Neural progenitor cell (in vitro differentiated cells): ENCODE data around the gene MCTP2. TPM values are rescaled to one million over a fixed set of nuclear protein-coding genes. Genes with fewer than 3 reads are reported as not detected.

Experiments used
- DNase-seq: peaks from one replicate; pipeline ENCODE4 v3.0.0-alpha.2; 2016; ENCODE audit warnings: low spot score
- H2AFZ ChIP-seq: fragments of 200-600 bp; sonication (generic); replicated peaks from 2 replicates; pipeline ENCODE4 v1.6.1; 2016; ENCODE audit warnings: antibody characterized with exemption
- H3F3A ChIP-seq: fragments of 200-600 bp; sonication (generic); 2 replicates; pipeline ENCODE4 v1.6.1; 2016; ENCODE audit warnings: antibody characterized with exemption, low read depth
- H3K27ac ChIP-seq: fragments of 200-600 bp; sonication (generic); 2 replicates; pipeline ENCODE4 v1.5.1; 2016; ENCODE audit warnings: mild to moderate bottlenecking
- H3K27me3 ChIP-seq: fragments of 200-600 bp; sonication (generic); 2 replicates; pipeline ENCODE4 v1.6.1; 2016; ENCODE audit warnings: mild to moderate bottlenecking, moderate library complexity
- H3K36me3 ChIP-seq: fragments of 200-600 bp; sonication (generic); 2 replicates; pipeline ENCODE4 v1.5.1; 2016
- H3K4me1 ChIP-seq: fragments of 200-600 bp; sonication (generic); 2 replicates; pipeline ENCODE4 v1.6.1; 2016; ENCODE audit warnings: mixed run types
- H3K4me2 ChIP-seq: fragments of 200-600 bp; sonication (generic); 2 replicates; pipeline ENCODE4 v1.6.1; 2016
- H3K4me3 ChIP-seq: fragments of 200-600 bp; sonication (generic); 2 replicates; pipeline ENCODE4 v1.5.1; 2016
- H3K79me2 ChIP-seq: fragments of 200-600 bp; sonication (generic); 2 replicates; pipeline ENCODE4 v1.6.1; 2016; ENCODE audit warnings: low read depth
- H3K9ac ChIP-seq: fragments of 200-600 bp; sonication (generic); 2 replicates; pipeline ENCODE4 v1.6.1; 2016
- H3K9me3 ChIP-seq: fragments of 200-600 bp; sonication (generic); 2 replicates; pipeline ENCODE4 v1.5.1; 2016; ENCODE audit warnings: low read depth
- H4K20me1 ChIP-seq: fragments of 200-600 bp; sonication (generic); 2 replicates; pipeline ENCODE4 v1.6.1; 2016; ENCODE audit warnings: low read depth
- H3K27ac Mint-ChIP-seq: 3 replicates; pipeline ENCODE4 v1.8.0; 2021; ENCODE audit warnings: mixed read lengths
- H3K27me3 Mint-ChIP-seq: 2 replicates; pipeline ENCODE4 v1.8.0; 2022; ENCODE audit warnings: low read depth, mild to moderate bottlenecking, inconsistent platforms, moderate library complexity, mixed read lengths; ENCODE audit not compliant: insufficient read depth
- H3K36me3 Mint-ChIP-seq: 3 replicates; pipeline ENCODE4 v1.8.0; 2021; ENCODE audit warnings: mixed read lengths
- H3K4me1 Mint-ChIP-seq: 3 replicates; pipeline ENCODE4 v1.8.0; 2021; ENCODE audit warnings: mixed read lengths
- H3K4me3 Mint-ChIP-seq: 3 replicates; pipeline ENCODE4 v1.8.0; 2021; ENCODE audit warnings: mild to moderate bottlenecking, moderate library complexity, mixed read lengths
- H3K9me3 Mint-ChIP-seq: 3 replicates; pipeline ENCODE4 v1.8.0; 2020; ENCODE audit warnings: mixed read lengths
- CTCF ChIP-seq: fragments of 200-600 bp; sonication (generic); IDR thresholded peaks from 2 replicates; pipeline ENCODE4 v1.5.1; 2017; ENCODE audit warnings: antibody characterized with exemption, mild to moderate bottlenecking
- EZH2 ChIP-seq: fragments of 200-600 bp; sonication (generic); IDR thresholded peaks from 2 replicates; pipeline ENCODE4 v1.6.1; 2017; ENCODE audit warnings: antibody characterized with exemption, mild to moderate bottlenecking, moderate library complexity
- EZH2phosphoT487 ChIP-seq: fragments of 200-600 bp; sonication (generic); IDR thresholded peaks from 2 replicates; pipeline ENCODE4 v1.6.1; 2017; ENCODE audit warnings: antibody characterized with exemption
- total RNA-seq: library from RNA; depleted of rRNA; stranded (reverse); fragments of >200 nt; gene quantifications from 2 replicates; pipeline ENCODE4 v1.2.3, GENCODE V29; 2015; ENCODE audit warnings: low replicate concordance

MCTP2 gene
- total RNA-seq, 1 donor from 2014 or later = 0.17 TPM

- Histone ChIP-seq H3K79me2 (no peaks in the 10 kb centered on the region), H3K4me3 (no peak overlapping the region), H3K9me3 (no peaks in the 10 kb centered on the region), H3F3A (no peaks in the 10 kb centered on the region), H2AFZ (no peak overlapping the region), H3K36me3 (no peaks in the 10 kb centered on the region), H3K4me2 (no peak overlapping the region), H3K27me3 (no peaks in the 10 kb centered on the region), H3K27ac (no peak overlapping the region), H4K20me1 (no peaks in the 10 kb centered on the region), H3K9ac (no peak overlapping the region), H3K4me1 (peaks cover 28% of the 10 kb centered on the region)
- Mint-ChIP-seq H3K27me3 (no peaks in the 10 kb centered on the region), H3K36me3 (no peaks in the 10 kb centered on the region), H3K27ac (no peak overlapping the region), H3K4me1 (peaks cover 10% of the 10 kb centered on the region), H3K9me3 (no peaks in the 10 kb centered on the region), H3K4me3 (no peak overlapping the region)
- no peak for DNase-seq
- TF ChIP-seq EZH2phosphoT487 (no peak), EZH2 (no peak), CTCF (no peak)
Observed at GRCh38 chr15:94478763-94479162, 247.4 kb downstream of the MCTP2 start.

GRCh38 chr15:94480289-94480834 lies 249.0 kb downstream of the MCTP2 start:
- Mint-ChIP-seq H3K27me3 (peaks cover under 1% of the 10 kb centered on the region), H3K27ac (no peak overlapping the region), H3K9me3 (no peaks in the 10 kb centered on the region), H3K36me3 (no peaks in the 10 kb centered on the region), H3K4me3 (no peak overlapping the region), H3K4me1 (peaks cover 10% of the 10 kb centered on the region)
- H3K79me2 ChIP-seq = no peaks in the 10 kb centered on the region
- H3K4me1 ChIP-seq = peaks cover 28% of the 10 kb centered on the region
- H3K9me3 ChIP-seq = no peaks in the 10 kb centered on the region
- no peak overlapping the region for H2AFZ ChIP-seq
- H3K4me2 ChIP-seq = no peak overlapping the region
- H3K4me3 ChIP-seq = no peak overlapping the region
- H4K20me1 ChIP-seq = no peaks in the 10 kb centered on the region
- H3F3A ChIP-seq = no peaks in the 10 kb centered on the region
- no peaks in the 10 kb centered on the region for H3K36me3 ChIP-seq
- no peak overlapping the region for H3K9ac ChIP-seq
- H3K27ac ChIP-seq = no peak overlapping the region
- H3K27me3 ChIP-seq = no peaks in the 10 kb centered on the region
- TF ChIP-seq EZH2phosphoT487 (no peak), EZH2 (no peak), CTCF (no peak)
- no peak for DNase-seq

GRCh38 chr15:94485148-94485719 lies 253.9 kb downstream of the MCTP2 start:
- Mint-ChIP-seq H3K9me3 (no peaks in the 10 kb centered on the region), H3K4me1 (no peaks in the 10 kb centered on the region), H3K27me3 (peaks cover 2% of the 10 kb centered on the region), H3K4me3 (no peak overlapping the region), H3K36me3 (no peaks in the 10 kb centered on the region), H3K27ac (no peak overlapping the region)
- Histone ChIP-seq H2AFZ (no peak overlapping the region), H3K79me2 (no peaks in the 10 kb centered on the region), H3K9ac (no peak overlapping the region), H3K4me2 (no peak overlapping the region), H3K9me3 (no peaks in the 10 kb centered on the region), H3K4me3 (no peak overlapping the region), H4K20me1 (no peaks in the 10 kb centered on the region), H3K27me3 (no peaks in the 10 kb centered on the region), H3K36me3 (no peaks in the 10 kb centered on the region), H3F3A (no peaks in the 10 kb centered on the region), H3K27ac (no peak overlapping the region), H3K4me1 (peaks cover 8% of the 10 kb centered on the region)
- DNase-seq = no peak
- no peak for TF ChIP-seq CTCF
